LNCaP clone FGC (cell line): ENCODE data around the gene ESRRB.

ENCODE experiments used
- DNase-seq: peaks from one replicate; pipeline ENCODE4 v3.0.0-alpha.2; 2011; ENCODE audit warnings: low read depth
- H3K4me3 ChIP-seq: 2 replicates; pipeline ENCODE4 v1.5.1; 2011; ENCODE audit warnings: mild to moderate bottlenecking, low read depth, low read length, control low read depth
- TF ChIP-seq, protein P1 (sequence below): IDR thresholded peaks from 2 replicates; pipeline ENCODE4 v1.5.1; 2012; ENCODE audit warnings: mild to moderate bottlenecking; ENCODE audit not compliant: control insufficient read depth, insufficient read depth; ENCODE audit errors: extremely low read depth

Gene ESRRB

DNA sequence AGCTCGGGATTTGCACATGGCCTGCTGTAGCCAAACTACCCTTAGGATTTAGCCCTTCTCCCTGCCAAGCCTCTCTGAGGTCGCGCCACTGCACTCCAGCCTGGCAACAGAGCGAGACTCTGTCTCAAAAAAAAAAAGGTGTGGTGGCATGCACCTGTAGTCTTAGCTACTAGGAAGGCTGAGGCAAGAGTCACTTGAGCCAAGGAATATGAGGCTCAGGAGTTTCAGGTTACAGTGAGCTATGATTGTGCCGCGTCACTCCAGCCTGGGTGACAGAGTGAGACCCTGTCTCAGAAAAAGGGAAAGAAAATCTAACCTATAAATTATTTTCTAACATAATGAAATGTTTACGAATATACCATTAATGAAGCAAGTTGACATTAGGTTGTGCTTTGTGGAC lies 29.7 kb downstream of the ESRRB start:
- DNase-seq: no peak
- TF ChIP-seq, protein P1, sequence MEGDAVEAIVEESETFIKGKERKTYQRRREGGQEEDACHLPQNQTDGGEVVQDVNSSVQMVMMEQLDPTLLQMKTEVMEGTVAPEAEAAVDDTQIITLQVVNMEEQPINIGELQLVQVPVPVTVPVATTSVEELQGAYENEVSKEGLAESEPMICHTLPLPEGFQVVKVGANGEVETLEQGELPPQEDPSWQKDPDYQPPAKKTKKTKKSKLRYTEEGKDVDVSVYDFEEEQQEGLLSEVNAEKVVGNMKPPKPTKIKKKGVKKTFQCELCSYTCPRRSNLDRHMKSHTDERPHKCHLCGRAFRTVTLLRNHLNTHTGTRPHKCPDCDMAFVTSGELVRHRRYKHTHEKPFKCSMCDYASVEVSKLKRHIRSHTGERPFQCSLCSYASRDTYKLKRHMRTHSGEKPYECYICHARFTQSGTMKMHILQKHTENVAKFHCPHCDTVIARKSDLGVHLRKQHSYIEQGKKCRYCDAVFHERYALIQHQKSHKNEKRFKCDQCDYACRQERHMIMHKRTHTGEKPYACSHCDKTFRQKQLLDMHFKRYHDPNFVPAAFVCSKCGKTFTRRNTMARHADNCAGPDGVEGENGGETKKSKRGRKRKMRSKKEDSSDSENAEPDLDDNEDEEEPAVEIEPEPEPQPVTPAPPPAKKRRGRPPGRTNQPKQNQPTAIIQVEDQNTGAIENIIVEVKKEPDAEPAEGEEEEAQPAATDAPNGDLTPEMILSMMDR: no peak
- no peak overlapping the region for H3K4me3 ChIP-seq

DNA sequence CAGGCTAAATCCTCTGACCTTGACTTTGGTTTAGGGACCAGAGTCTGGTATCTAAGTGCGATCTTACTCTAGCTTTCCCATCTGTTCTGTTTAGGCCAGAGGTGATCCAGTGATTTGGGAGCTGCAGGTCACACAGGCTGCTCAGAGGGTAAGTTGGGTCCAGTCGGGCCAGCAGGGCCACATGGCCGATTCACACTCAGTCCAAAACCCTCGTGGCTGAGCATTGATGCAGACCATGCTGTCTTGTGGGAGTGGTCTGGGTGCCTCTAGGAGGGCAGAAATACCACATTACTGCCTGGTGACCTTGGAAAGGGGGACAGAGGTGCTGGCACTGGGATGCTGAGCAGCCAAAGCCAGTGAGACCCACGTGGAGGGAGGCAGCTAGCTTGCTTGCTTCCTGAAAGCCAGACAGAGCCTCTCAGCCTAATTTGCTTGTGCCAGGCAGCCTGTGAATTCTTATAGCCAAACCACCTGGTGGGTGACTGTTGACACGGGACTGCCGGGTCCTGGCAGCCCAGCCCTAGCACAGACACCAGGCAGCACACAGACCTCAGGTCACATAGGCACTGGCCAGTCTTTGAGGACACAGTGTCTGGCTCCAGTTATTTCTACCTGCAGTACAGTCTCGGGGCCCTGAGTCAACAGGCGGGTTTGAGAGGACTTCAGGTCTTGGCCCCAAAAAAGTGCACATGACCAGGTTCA lies 31.7 kb downstream of the ESRRB start:
- no peak overlapping the region for H3K4me3 ChIP-seq
- TF ChIP-seq, protein P1: no peak
- no peak for DNase-seq

DNA sequence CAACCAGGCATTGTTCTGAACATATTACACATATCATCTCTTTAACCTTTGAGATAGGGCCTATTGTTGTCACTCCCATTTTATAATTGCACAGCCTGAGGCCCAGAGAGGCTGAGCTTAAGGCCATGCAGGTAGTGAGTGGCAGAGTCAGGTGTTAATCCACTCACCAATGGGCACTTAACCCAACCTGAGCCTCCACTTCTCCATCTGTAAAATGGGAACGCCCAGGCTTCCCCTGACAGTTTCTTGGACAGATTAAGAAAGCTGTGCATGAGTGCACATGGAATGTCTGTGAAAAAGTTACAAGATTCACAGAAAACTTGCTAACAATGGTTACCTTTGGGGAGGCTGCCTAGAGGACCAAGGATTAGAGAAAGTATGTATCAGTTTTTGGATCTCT lies 32.9 kb downstream of the ESRRB start:
- TF ChIP-seq, protein P1: no peak
- no peak overlapping the region for H3K4me3 ChIP-seq
- DNase-seq: no peak

DNA sequence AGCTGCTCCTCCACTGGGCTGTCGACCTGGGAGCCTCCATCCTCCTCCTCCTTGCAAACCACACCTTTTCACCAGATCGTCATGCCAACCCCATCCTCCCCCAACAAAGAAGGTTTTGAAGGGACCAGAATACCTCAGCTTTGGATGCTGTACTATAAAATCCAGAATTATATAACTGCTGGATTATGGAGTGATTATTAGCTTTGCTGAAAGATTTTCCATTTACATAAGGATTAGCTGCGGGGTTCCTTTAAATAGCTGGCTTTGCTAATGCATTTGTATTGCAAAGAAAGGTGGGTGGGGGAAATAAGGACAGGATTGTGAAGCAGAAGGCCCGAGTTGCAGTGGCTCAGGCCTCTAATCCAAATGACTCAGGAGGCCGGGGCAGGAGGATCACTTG lies 36.6 kb downstream of the ESRRB start:
- DNase-seq: no peak
- TF ChIP-seq, protein P1: no peak
- H3K4me3 ChIP-seq: no peak overlapping the region

DNA sequence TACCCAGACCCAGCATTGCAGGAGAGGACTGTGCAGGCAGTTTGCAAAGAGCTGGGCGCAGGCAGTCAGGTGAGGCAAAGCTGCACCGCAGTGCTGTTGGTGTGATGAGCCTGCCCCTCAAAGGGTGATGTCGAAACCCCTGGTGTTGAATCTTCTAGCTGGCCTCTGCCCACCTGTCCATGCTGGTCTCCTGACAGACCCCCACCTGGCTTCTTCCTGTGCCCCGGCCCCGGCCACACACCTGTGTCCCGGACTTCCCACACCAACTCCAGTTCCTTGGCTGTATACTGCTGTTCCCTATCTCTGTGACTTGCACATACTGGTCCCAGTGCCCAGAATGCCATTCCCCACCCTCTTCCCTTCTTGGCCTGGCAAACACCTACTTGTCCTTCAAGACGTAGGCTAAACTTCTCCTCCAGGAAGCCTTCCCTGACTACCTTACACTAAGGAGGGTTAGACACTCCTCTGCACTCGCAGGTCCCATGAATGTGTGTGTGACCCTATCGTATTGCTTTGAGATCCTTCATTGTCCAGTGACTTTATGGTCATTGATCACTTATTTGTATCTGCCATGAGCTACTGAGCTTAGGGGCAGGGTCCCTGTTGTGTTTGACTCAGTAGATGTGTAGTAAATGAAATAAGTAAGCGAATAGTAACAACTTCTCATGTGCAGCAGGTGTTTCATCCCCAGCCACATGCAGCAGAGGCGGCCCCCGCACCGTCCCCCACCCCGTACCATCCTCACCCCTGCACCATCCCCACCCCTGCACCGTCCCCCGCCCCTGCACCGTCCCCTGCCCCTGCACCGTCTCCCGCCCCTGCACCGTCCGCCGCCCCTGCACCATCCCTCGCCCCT lies 37.4 kb downstream of the ESRRB start:
- no peak overlapping the region for H3K4me3 ChIP-seq
- DNase-seq: no peak
- TF ChIP-seq, protein P1: no peak

DNA sequence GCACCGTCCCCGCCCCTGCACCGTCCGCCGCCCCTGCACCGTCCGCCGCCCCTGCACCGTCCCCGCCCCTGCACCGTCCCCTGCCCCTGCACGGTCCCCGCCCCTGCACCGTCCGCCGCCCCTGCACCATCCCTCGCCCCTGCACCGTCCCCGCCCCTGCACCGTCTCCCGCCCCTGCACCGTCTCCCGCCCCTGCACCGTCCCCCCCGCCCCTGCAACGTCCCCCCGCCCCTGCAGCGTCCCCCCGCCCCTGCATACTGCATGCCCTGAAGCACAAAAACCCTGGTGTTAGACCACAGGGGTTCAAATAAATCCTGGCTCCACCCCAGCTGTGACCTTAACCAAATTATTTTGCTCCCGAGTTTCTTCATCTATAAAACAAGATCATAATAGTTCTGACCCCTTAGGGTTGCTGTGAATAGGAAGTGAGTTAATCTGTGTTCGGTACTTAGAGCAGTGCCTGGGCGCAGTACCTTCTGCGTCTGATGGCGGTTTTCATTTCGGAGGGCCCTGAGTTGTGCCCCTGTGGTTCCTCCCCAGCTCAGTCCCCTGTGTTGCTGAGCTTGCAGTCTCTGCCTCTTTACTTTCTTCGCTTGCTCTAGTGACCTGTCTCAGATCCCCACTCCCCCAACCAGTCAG lies 38.1 kb downstream of the ESRRB start:
- no peak overlapping the region for H3K4me3 ChIP-seq
- TF ChIP-seq, protein P1: no peak
- DNase-seq: no peak
